Stimulated activated CD4-positive, alpha-beta T cell treated with anti-CD3 and anti-CD28 coated beads, Interleukin-1b, Interleukin-23, amount 100 ng/mL, for 4 hours (primary cell): ENCODE results near the gene FLRT2.

Experiments
- DNase-seq, 2 donors: peaks; one replicate each; pipeline ENCODE4 v3.0.0-alpha.2; 2020; ENCODE audit warnings: low read depth in 2 of 2

The FLRT2 gene

GRCh38 chr14:85596562-85596961, 66.6 kb downstream of the FLRT2 start:
- no peak for DNase-seq

GRCh38 chr14:85597701-85598100, 67.8 kb downstream of the FLRT2 start:
- DNase-seq: no peak

GRCh38 chr14:85599939-85600338, 70.0 kb downstream of the FLRT2 start:
- DNase-seq: no peak

- no peak for DNase-seq
Measured at GRCh38 chr14:85601246-85601645, 71.3 kb downstream of the FLRT2 start.

GRCh38 chr14:85601690-85602089, 71.7 kb downstream of the FLRT2 start:
- DNase-seq: no peak

- no peak for DNase-seq
Measured at GRCh38 chr14:85602345-85602744, 72.4 kb downstream of the FLRT2 start.

- no peak for DNase-seq
Measured at GRCh38 chr14:85604021-85604420, 74.1 kb downstream of the FLRT2 start.

- DNase-seq: no peak
Measured at GRCh38 chr14:85604714-85605113, 74.8 kb downstream of the FLRT2 start.

- DNase-seq: no peak
Measured at GRCh38 chr14:85607651-85608081, 77.7 kb downstream of the FLRT2 start.

GRCh38 chr14:85613496-85613895, 83.6 kb downstream of the FLRT2 start:
- DNase-seq: no peak

GRCh38 chr14:85616386-85616885, 86.5 kb downstream of the FLRT2 start:
- DNase-seq: no peak

- DNase-seq: no peak
Measured at GRCh38 chr14:85616886-85617285, 86.9 kb downstream of the FLRT2 start.

GRCh38 chr14:85617791-85618190, 87.8 kb downstream of the FLRT2 start:
- DNase-seq: no peak

GRCh38 chr14:85618390-85618789, 88.4 kb downstream of the FLRT2 start:
- no peak for DNase-seq

GRCh38 chr14:85618978-85619377, 89.0 kb downstream of the FLRT2 start:
- DNase-seq: no peak

GRCh38 chr14:85619851-85620250, 89.9 kb downstream of the FLRT2 start:
- DNase-seq: no peak

GRCh38 chr14:85620947-85621346, 91.0 kb downstream of the FLRT2 start:
- DNase-seq: no peak

- no peak for DNase-seq
Measured at GRCh38 chr14:85622106-85622505, 92.2 kb downstream of the FLRT2 start.

GRCh38 chr14:85622986-85623685, 93.2 kb downstream of the FLRT2 start:
- no peak for DNase-seq

GRCh38 chr14:85625925-85626585, 96.1 kb downstream of the FLRT2 start:
- no peak for DNase-seq

GRCh38 chr14:85634205-85634604, 104.3 kb downstream of the FLRT2 start:
- no peak for DNase-seq

- DNase-seq: no peak
Measured at GRCh38 chr14:85644211-85644610, 114.3 kb downstream of the FLRT2 start.

- DNase-seq: no peak
Measured at GRCh38 chr14:85653029-85653428, 123.1 kb downstream of the FLRT2 start.
